Uterus (tissue), 4 donors: ENCODE data around the gene PRSS53. TPM values are rescaled to one million over a fixed set of nuclear protein-coding genes. Genes with fewer than 3 reads are reported as not detected.

ENCODE experiments used
- DNase-seq, 2 donors: peaks; one replicate each; pipeline ENCODE4 v3.0.0-alpha.2; 2019 to 2020
- H3K27ac ChIP-seq, 2 donors: fragments of 200-600 bp; sonication (generic); 1 replicate in 1 of 2; 2 replicates in 1 of 2; pipeline ENCODE4 v1.5.1; 2016 to 2018
- H3K27me3 ChIP-seq, 2 donors: fragments of 200-600 bp; sonication (generic); one replicate each; pipeline ENCODE4 v1.5.1; 2018 to 2019; ENCODE audit warnings: control low read depth in 1 of 2
- H3K36me3 ChIP-seq, 2 donors: fragments of 200-600 bp; sonication (generic); one replicate each; pipeline ENCODE4 v1.5.1; 2019; ENCODE audit warnings: control low read depth in 1 of 2
- H3K4me1 ChIP-seq, 2 donors: fragments of 200-600 bp; sonication (generic); one replicate each; pipeline ENCODE4 v1.5.1; 2018 to 2019; ENCODE audit warnings: control low read depth in 1 of 2
- H3K4me3 ChIP-seq, 2 donors: fragments of 200-600 bp; sonication (generic); 1 replicate in 1 of 2; 2 replicates in 1 of 2; pipeline ENCODE4 v1.5.1; 2018 to 2019; ENCODE audit warnings: mild to moderate bottlenecking in 1 of 2
- H3K9me3 ChIP-seq, 2 donors: fragments of 200-600 bp; sonication (generic); one replicate each; pipeline ENCODE4 v1.5.1; 2019; ENCODE audit warnings: control low read depth in 1 of 2
- CTCF ChIP-seq, 4 experiments: fragments of 200-600 bp in 2 of 4; fragments of 450-650 bp in 2 of 4; sonication (generic) in 2 of 4; IDR thresholded peaks; one replicate each; pipeline ENCODE4 v1.5.1; 2016 to 2019; ENCODE audit warnings: antibody characterized with exemption in 4 of 4, mild to moderate bottlenecking in 2 of 4, moderate library complexity in 1 of 4
- POLR2A ChIP-seq, 2 donors: fragments of 450-650 bp; IDR thresholded peaks; one replicate each; pipeline ENCODE4 v1.6.1; 2016; ENCODE audit warnings: antibody characterized with exemption in 2 of 2, mild to moderate bottlenecking in 1 of 2, moderate library complexity in 1 of 2
- intact Hi-C: fragments of 100-400 bp; cut with DNase I; formaldehyde crosslinking; loops from one replicate; pipeline ENCODE4 v1.15.1; 2023; ENCODE audit warnings: low total_unique reads
- total RNA-seq, 4 donors: library from RNA; depleted of rRNA in 3 of 4; stranded (reverse); fragments of >200 nt in 3 of 4; gene quantifications; one replicate each; pipeline versions ENCODE4 v1.1.0 to v1.2.4, GENCODE V29; 2014 to 2023
- donor health status: DM: yes; HTN: yes; CAD: no.

PRSS53 gene
- total RNA-seq, 4 donors from 2014 or later: under 0.01 to 5.5 (median 2.4) TPM; not detected in 1

- H3K4me3 ChIP-seq: no peak overlapping the region
- H3K36me3 ChIP-seq: no peaks in the 10 kb centered on the region
- peak overlapping the region; percentile 52 to 69 for H3K27ac ChIP-seq
- no peaks in the 10 kb centered on the region for H3K27me3 ChIP-seq
- intact Hi-C loops: no loop called here
- no peaks in the 10 kb centered on the region for H3K9me3 ChIP-seq
- DNase-seq: no peak
- H3K4me1 ChIP-seq: no peaks in the 10 kb centered on the region
- TF ChIP-seq POLR2A (IDR thresholded peaks at IDR 0.05): no peak
Measured at GRCh38 chr16:31063843-31064611, 24.7 kb downstream of the PRSS53 start.

GRCh38 chr16:31063495-31063842, 25.3 kb downstream of the PRSS53 start:
- H3K4me3 ChIP-seq: no peak overlapping the region
- DNase-seq: no peak
- H3K27ac ChIP-seq: no peak overlapping the region
- H3K4me1 ChIP-seq: no peaks in the 10 kb centered on the region
- H3K36me3 ChIP-seq: no peaks in the 10 kb centered on the region
- TF ChIP-seq CTCF (IDR thresholded peaks at IDR 0.05) (no peak), POLR2A (IDR thresholded peaks at IDR 0.05) (no peak)
- H3K9me3 ChIP-seq: no peaks in the 10 kb centered on the region
- intact Hi-C loops: no loop called here
- H3K27me3 ChIP-seq: no peaks in the 10 kb centered on the region

- TF ChIP-seq CTCF (IDR thresholded peaks at IDR 0.05) (no peak), POLR2A (IDR thresholded peaks at IDR 0.05) (no peak)
- Histone ChIP-seq H3K4me1 (no peaks in the 10 kb centered on the region), H3K4me3 (no peak overlapping the region), H3K9me3 (no peaks in the 10 kb centered on the region), H3K36me3 (no peaks in the 10 kb centered on the region), H3K27ac (no peak overlapping the region), H3K27me3 (no peaks in the 10 kb centered on the region)
- DNase-seq: no peak
- intact Hi-C loops: no loop called here
Measured at GRCh38 chr16:31061813-31062440, 26.8 kb downstream of the PRSS53 start.

GRCh38 chr16:31061126-31061812, 27.5 kb downstream of the PRSS53 start:
- intact Hi-C loops: no loop called here
- no peak overlapping the region for H3K27ac ChIP-seq
- DNase-seq: no peak
- H3K4me1 ChIP-seq: no peaks in the 10 kb centered on the region
- H3K27me3 ChIP-seq: no peaks in the 10 kb centered on the region
- no peaks in the 10 kb centered on the region for H3K9me3 ChIP-seq
- no peak overlapping the region for H3K4me3 ChIP-seq
- TF ChIP-seq CTCF (IDR thresholded peaks at IDR 0.05) (no peak), POLR2A (IDR thresholded peaks at IDR 0.05) (no peak)
- no peaks in the 10 kb centered on the region for H3K36me3 ChIP-seq

- intact Hi-C loops: no loop called here
- DNase-seq: no peak
- Histone ChIP-seq H3K27me3 (no peaks in the 10 kb centered on the region), H3K9me3 (no peaks in the 10 kb centered on the region), H3K4me1 (no peaks in the 10 kb centered on the region), H3K4me3 (no peak overlapping the region), H3K27ac (no peak overlapping the region), H3K36me3 (no peaks in the 10 kb centered on the region)
- TF ChIP-seq CTCF (IDR thresholded peaks at IDR 0.05) (no peak), POLR2A (IDR thresholded peaks at IDR 0.05) (no peak)
Measured at GRCh38 chr16:31055613-31056012, 33.1 kb downstream of the PRSS53 start.
